Endothelial cell of umbilical vein (primary cell): ENCODE measurements around the gene RBM4. TPM values are rescaled to one million over a fixed set of nuclear protein-coding genes. Genes with fewer than 3 reads are reported as not detected.

Experiments
- BruUV-seq: library from RNA; stranded (reverse); fragments of 400-500 nt; replicated peaks from 2 replicates; lab custom pipeline; 2021; lab: Mats Ljungman, UMichigan
- CTCF ChIA-PET: fragments of 300-600, 350-600 bp; sonication (Branson Sonifier 250); formaldehyde crosslinking; loops from one replicate; lab custom pipeline; 2021; ENCODE audit warnings: antibody characterized with exemption, inconsistent platforms; lab: Charles Lee
- POLR2A ChIA-PET: fragments of 300-600, 350-600 bp; sonication (Branson Sonifier 250); formaldehyde crosslinking; loops from one replicate; lab custom pipeline; 2021; ENCODE audit warnings: antibody characterized with exemption, inconsistent platforms; lab: Charles Lee
- DNase-seq: peaks from one replicate; pipeline ENCODE4 v3.0.0-alpha.2; 2011; ENCODE audit warnings: low read depth, low spot score
- FAIRE-seq: peaks from 2 replicates; lab custom pipeline; 2011; peaks lifted over from hg19 to GRCh38; lab: Jason Lieb, UNC
- H2AFZ ChIP-seq: 2 replicates; pipeline ENCODE4 v1.6.0; 2012; ENCODE audit warnings: low read depth, low read length, control low read depth, inconsistent platforms
- H3K27ac ChIP-seq: 2 replicates; pipeline ENCODE4 v1.5.1; 2011; ENCODE audit warnings: low read depth, mild to moderate bottlenecking, control low read depth, low read length, moderate library complexity; ENCODE audit not compliant: insufficient read depth
- H3K27me3 ChIP-seq, 2 experiments: 2 replicates each; pipeline versions ENCODE4 v1.6.0 to v1.6.1; 2011; ENCODE audit warnings: low read length in 2 of 2, mixed read lengths in 1 of 2; ENCODE audit not compliant: control insufficient read depth in 2 of 2, insufficient read depth in 2 of 2
- H3K36me3 ChIP-seq, 2 experiments: 2 replicates in 1 of 2; 3 replicates in 1 of 2; pipeline ENCODE4 v1.5.1; 2011; ENCODE audit warnings: low read length in 2 of 2, mild to moderate bottlenecking in 1 of 2, moderate library complexity in 1 of 2; ENCODE audit not compliant: control insufficient read depth in 2 of 2, insufficient read depth in 2 of 2; ENCODE audit errors: extremely low read depth in 1 of 2
- H3K4me1 ChIP-seq: 3 replicates; pipeline ENCODE4 v1.5.1; 2011; ENCODE audit warnings: mild to moderate bottlenecking, low read length; ENCODE audit not compliant: control insufficient read depth, insufficient read depth; ENCODE audit errors: extremely low read depth
- H3K4me2 ChIP-seq: 2 replicates; pipeline ENCODE4 v1.6.1; 2011; ENCODE audit warnings: low read length, control low read depth, mixed read lengths; ENCODE audit not compliant: insufficient read depth
- H3K4me3 ChIP-seq, 3 experiments: fragments of 200-600 bp in 1 of 3; sonication (generic), shearing (Covaris generic) in 1 of 3; replicated peaks in 1 of 3; 2 replicates each; pipeline ENCODE4 v1.5.1; 2011 to 2016; ENCODE audit warnings: control low read depth in 3 of 3, low read length in 3 of 3, mild to moderate bottlenecking in 2 of 3, inconsistent platforms in 1 of 3, low read depth in 1 of 3, moderate library complexity in 1 of 3; ENCODE audit not compliant: insufficient read depth in 1 of 3
- H3K79me2 ChIP-seq: 2 replicates; pipeline ENCODE4 v1.6.0; 2012; ENCODE audit warnings: low read length, inconsistent platforms; ENCODE audit not compliant: control insufficient read depth, insufficient read depth
- H3K9ac ChIP-seq: replicated peaks from 2 replicates; pipeline ENCODE3; 2011; ENCODE audit warnings: low read length, control low read depth; ENCODE audit not compliant: insufficient read depth; ENCODE audit errors: extremely low read depth
- H3K9me1 ChIP-seq: replicated peaks from 3 replicates; pipeline ENCODE4 v1.6.0; 2011; ENCODE audit warnings: mild to moderate bottlenecking, low read length; ENCODE audit not compliant: control insufficient read depth, insufficient read depth; ENCODE audit errors: extremely low read depth
- H3K9me3 ChIP-seq: replicated peaks from 2 replicates; pipeline ENCODE4 v1.5.1; 2012; ENCODE audit warnings: low read length, inconsistent platforms; ENCODE audit not compliant: control insufficient read depth, insufficient read depth
- H4K20me1 ChIP-seq: replicated peaks from 2 replicates; pipeline ENCODE3; 2011; ENCODE audit warnings: mild to moderate bottlenecking, low read length; ENCODE audit not compliant: control insufficient read depth, insufficient read depth; ENCODE audit errors: extremely low read depth
- EZH2 ChIP-seq: IDR thresholded peaks from 2 replicates; pipeline ENCODE4 v1.6.1; 2012; ENCODE audit warnings: borderline replicate concordance, low read depth, mild to moderate bottlenecking, moderate library complexity, low read length, inconsistent platforms; ENCODE audit not compliant: severe bottlenecking
- FOS ChIP-seq: IDR thresholded peaks from 2 replicates; pipeline ENCODE4 v1.6.1; 2011; ENCODE audit warnings: mild to moderate bottlenecking, low read length, moderate library complexity, borderline replicate concordance; ENCODE audit not compliant: insufficient read depth
- GATA2 ChIP-seq: IDR thresholded peaks from 2 replicates; pipeline ENCODE4 v1.7.0; 2011; ENCODE audit warnings: low read depth, mild to moderate bottlenecking, moderate library complexity, mixed read lengths, low read length; ENCODE audit not compliant: insufficient read length, insufficient read depth
- JUN ChIP-seq: IDR thresholded peaks from 2 replicates; pipeline ENCODE4 v1.6.1; 2011; ENCODE audit warnings: borderline replicate concordance, low read depth; ENCODE audit not compliant: insufficient read length, insufficient read depth
- MAX ChIP-seq: IDR thresholded peaks from 2 replicates; pipeline ENCODE4 v1.6.1; 2011; ENCODE audit not compliant: insufficient read depth, insufficient read length
- MYC ChIP-seq: IDR thresholded peaks from one replicate; pipeline ENCODE4 v1.6.1; 2011; ENCODE audit warnings: mild to moderate bottlenecking, low read depth, low read length
- POLR2A ChIP-seq: IDR thresholded peaks from 2 replicates; pipeline ENCODE4 v1.6.1; 2012; ENCODE audit warnings: low read depth, mild to moderate bottlenecking, control low read depth, low read length
- POLR2AphosphoS5 ChIP-seq: IDR thresholded peaks from 2 replicates; pipeline ENCODE4 v1.6.1; 2012; ENCODE audit warnings: low read depth, mild to moderate bottlenecking, control low read depth, low read length, moderate library complexity; ENCODE audit not compliant: insufficient read depth
- dilution Hi-C: fragments of 300-500 bp; cut with MboI; formaldehyde crosslinking; loops from one replicate; pipeline ENCODE4 v1.15.0; 2019; ENCODE audit warnings: low sequenced_read_pairs; ENCODE audit not compliant: extremely low pct_ligation_motif_present
- intact Hi-C: fragments of 100-400 bp; cut with micrococcal nuclease; formaldehyde crosslinking; loops from one replicate; pipeline ENCODE4 v1.10.0; 2022
- polyA plus RNA-seq, 4 experiments: library from polyadenylated mRNA; depleted of rRNA in 3 of 4; stranded (reverse) in 3 of 4; unstranded in 1 of 4; fragments of >200 nt; gene quantifications; 2 replicates each; pipeline versions ENCODE4 v1.2.1 to v1.2.3, GENCODE V29; 2011 to 2012; ENCODE audit warnings: missing spikeins in 1 of 4
- total RNA-seq: library from RNA; stranded (reverse); gene quantifications from 2 replicates; pipeline ENCODE4 v1.2.3, GENCODE V29; 2021
- TF ChIP-seq, protein P1 (sequence below), 2 donors: IDR thresholded peaks; 1 replicate in 1 of 2; 2 replicates in 1 of 2; pipeline ENCODE4 v1.5.1; 2011; ENCODE audit warnings: low read length in 2 of 2, mild to moderate bottlenecking in 2 of 2, moderate library complexity in 2 of 2, control low read depth in 1 of 2, inconsistent platforms in 1 of 2, low read depth in 1 of 2; ENCODE audit not compliant: insufficient read depth in 1 of 2; ENCODE audit errors: extremely low read depth in 1 of 2

RBM4 gene
- total and polyA plus RNA-seq, 2 donors (not counting 3 experiments of a cell fraction or from before 2014, with no cell fraction given): 153 to 361 TPM

DNA sequence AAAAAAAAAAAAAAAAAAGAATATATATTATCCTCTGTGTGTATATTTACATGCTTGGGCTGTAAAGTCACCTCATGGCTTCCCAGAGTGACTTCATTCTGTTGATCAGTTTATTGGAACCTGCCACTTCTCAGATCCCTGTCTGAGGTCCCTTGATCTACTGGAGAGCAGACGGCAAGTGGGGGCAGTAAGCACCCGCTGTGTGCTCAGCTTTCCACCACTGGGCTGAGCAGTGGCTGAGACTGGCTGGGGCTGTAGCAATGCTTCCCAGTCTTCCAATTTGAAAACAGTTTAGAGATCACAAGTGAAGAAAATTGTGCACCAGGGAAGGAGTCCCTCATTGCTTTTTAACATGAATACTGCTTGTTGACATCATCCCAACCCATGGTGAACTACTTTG, 46.1 kb downstream of the RBM4 start:
- BruUV-seq: no TSS peak

More for the DNA sequence above, 46.1 kb downstream of the RBM4 start:
- Histone ChIP-seq H3K36me3 (no peaks in the 10 kb centered on the region), H3K4me3 (no peak overlapping the region), H3K9ac (no peak overlapping the region), H2AFZ (no peak overlapping the region), H3K79me2 (no peaks in the 10 kb centered on the region), H3K27ac (no peak overlapping the region), H3K9me3 (no peaks in the 10 kb centered on the region), H4K20me1 (no peaks in the 10 kb centered on the region), H3K4me1 (no peaks in the 10 kb centered on the region), H3K27me3 (no peaks in the 10 kb centered on the region), H3K4me2 (no peak overlapping the region), H3K9me1 (no peaks in the 10 kb centered on the region)
- dilution Hi-C loops (no loop called here), intact Hi-C loops (no loop called here)
- DNase-seq: no peak
- CTCF ChIA-PET: no interaction called here
- POLR2A ChIA-PET: no interaction called here
- TF ChIP-seq POLR2A: no peak
- no peak for TF ChIP-seq MYC
- no peak for TF ChIP-seq GATA2
- no peak for TF ChIP-seq JUN
- no peak for TF ChIP-seq EZH2
- TF ChIP-seq MAX: no peak
- TF ChIP-seq FOS: no peak
- no peak for TF ChIP-seq POLR2AphosphoS5
- TF ChIP-seq, protein P1, sequence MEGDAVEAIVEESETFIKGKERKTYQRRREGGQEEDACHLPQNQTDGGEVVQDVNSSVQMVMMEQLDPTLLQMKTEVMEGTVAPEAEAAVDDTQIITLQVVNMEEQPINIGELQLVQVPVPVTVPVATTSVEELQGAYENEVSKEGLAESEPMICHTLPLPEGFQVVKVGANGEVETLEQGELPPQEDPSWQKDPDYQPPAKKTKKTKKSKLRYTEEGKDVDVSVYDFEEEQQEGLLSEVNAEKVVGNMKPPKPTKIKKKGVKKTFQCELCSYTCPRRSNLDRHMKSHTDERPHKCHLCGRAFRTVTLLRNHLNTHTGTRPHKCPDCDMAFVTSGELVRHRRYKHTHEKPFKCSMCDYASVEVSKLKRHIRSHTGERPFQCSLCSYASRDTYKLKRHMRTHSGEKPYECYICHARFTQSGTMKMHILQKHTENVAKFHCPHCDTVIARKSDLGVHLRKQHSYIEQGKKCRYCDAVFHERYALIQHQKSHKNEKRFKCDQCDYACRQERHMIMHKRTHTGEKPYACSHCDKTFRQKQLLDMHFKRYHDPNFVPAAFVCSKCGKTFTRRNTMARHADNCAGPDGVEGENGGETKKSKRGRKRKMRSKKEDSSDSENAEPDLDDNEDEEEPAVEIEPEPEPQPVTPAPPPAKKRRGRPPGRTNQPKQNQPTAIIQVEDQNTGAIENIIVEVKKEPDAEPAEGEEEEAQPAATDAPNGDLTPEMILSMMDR (IDR thresholded peaks at IDR 0.05; ENCODE audit: extremely low read depth in 1 of 2, insufficient read depth in 1 of 2, low read depth in 1 of 2, low read length in 2 of 2): no peak
- no peak for FAIRE-seq
